Liver (tissue), 9 donors: ENCODE data around the gene ZNF653. TPM values are rescaled to one million over a fixed set of nuclear protein-coding genes. Genes with fewer than 3 reads are reported as not detected.

Experiments used
- DNase-seq: peaks from one replicate; pipeline ENCODE4 v3.0.0-alpha.2; 2017; ENCODE audit warnings: low spot score
- H3K27ac ChIP-seq, 2 donors: one replicate each; pipeline ENCODE4 v1.7.0; 2013; ENCODE audit warnings: inconsistent platforms in 2 of 2, low read length in 2 of 2, control low read depth in 1 of 2, low read depth in 1 of 2, mild to moderate bottlenecking in 1 of 2
- H3K27me3 ChIP-seq, 4 donors: one replicate each; pipeline versions ENCODE4 v1.6.1 to v1.7.0; 2013; ENCODE audit warnings: low read length in 3 of 4, inconsistent platforms in 1 of 4, mild to moderate bottlenecking in 1 of 4, moderate library complexity in 1 of 4; ENCODE audit not compliant: control insufficient read depth in 4 of 4, insufficient read depth in 4 of 4
- H3K36me3 ChIP-seq, 4 donors: one replicate each; pipeline versions ENCODE4 v1.6.1 to v1.7.0; 2013; ENCODE audit warnings: low read length in 3 of 4, mild to moderate bottlenecking in 3 of 4, low read depth in 1 of 4, moderate library complexity in 1 of 4; ENCODE audit not compliant: control insufficient read depth in 4 of 4, insufficient read depth in 3 of 4
- H3K4me1 ChIP-seq, 4 donors: one replicate each; pipeline versions ENCODE4 v1.6.1 to v1.7.0; 2013; ENCODE audit warnings: low read length in 3 of 4, mild to moderate bottlenecking in 3 of 4, moderate library complexity in 1 of 4; ENCODE audit not compliant: control insufficient read depth in 4 of 4, insufficient read depth in 4 of 4
- H3K4me3 ChIP-seq, 3 donors: one replicate each; pipeline versions ENCODE4 v1.6.1 to v1.7.0; 2013; ENCODE audit warnings: low read length in 3 of 3, control low read depth in 1 of 3, low read depth in 1 of 3, mild to moderate bottlenecking in 1 of 3
- H3K9ac ChIP-seq, 2 donors: one replicate each; pipeline ENCODE4 v1.7.0; 2013; ENCODE audit warnings: low read length in 2 of 2, mild to moderate bottlenecking in 2 of 2, moderate library complexity in 2 of 2, control low read depth in 1 of 2, low read depth in 1 of 2
- H3K9me3 ChIP-seq, 4 donors: one replicate each; pipeline versions ENCODE4 v1.6.1 to v1.7.0; 2013; ENCODE audit warnings: low read length in 3 of 4; ENCODE audit not compliant: control insufficient read depth in 4 of 4
- EGR1 ChIP-seq, 2 donors: IDR thresholded peaks; 2 replicates each; pipeline ENCODE4 v1.6.1; 2016 to 2018; ENCODE audit warnings: antibody characterized with exemption in 2 of 2, low read depth in 2 of 2
- FOXA1 ChIP-seq: IDR thresholded peaks from 2 replicates; pipeline ENCODE4 v1.6.1; 2016; ENCODE audit warnings: antibody characterized with exemption
- GABPA ChIP-seq, 2 donors: IDR thresholded peaks in 1 of 2; conservative IDR thresholded peaks in 1 of 2; 2 replicates each; pipeline ENCODE4 v1.6.1; 2016; ENCODE audit warnings: antibody characterized with exemption in 2 of 2, mild to moderate bottlenecking in 1 of 2, moderate library complexity in 1 of 2
- HNF4G ChIP-seq: IDR thresholded peaks from 2 replicates; pipeline ENCODE4 v1.6.1; 2016; ENCODE audit warnings: antibody characterized with exemption
- NR2F2 ChIP-seq: IDR thresholded peaks from 2 replicates; pipeline ENCODE4 v1.6.1; 2016; ENCODE audit warnings: antibody characterized with exemption
- RAD21 ChIP-seq, 2 donors: IDR thresholded peaks; 2 replicates each; pipeline ENCODE4 v1.6.1; 2016; ENCODE audit warnings: antibody characterized with exemption in 2 of 2, mild to moderate bottlenecking in 2 of 2
- REST ChIP-seq: IDR thresholded peaks from 2 replicates; pipeline ENCODE4 v1.6.1; 2016; ENCODE audit warnings: antibody characterized with exemption, mild to moderate bottlenecking
- RXRA ChIP-seq, 2 donors: IDR thresholded peaks; 2 replicates each; pipeline ENCODE4 v1.6.1; 2017 to 2018; ENCODE audit warnings: antibody characterized with exemption in 2 of 2, mild to moderate bottlenecking in 1 of 2
- SP1 ChIP-seq: IDR thresholded peaks from 2 replicates; pipeline ENCODE4 v1.6.1; 2018; ENCODE audit warnings: antibody characterized with exemption, mild to moderate bottlenecking
- TAF1 ChIP-seq: conservative IDR thresholded peaks from 2 replicates; pipeline ENCODE4 v1.6.1; 2016; ENCODE audit warnings: antibody characterized with exemption, mild to moderate bottlenecking
- YY1 ChIP-seq: IDR thresholded peaks from 2 replicates; pipeline ENCODE4 v1.6.1; 2016; ENCODE audit warnings: antibody characterized with exemption, mild to moderate bottlenecking
- WGBS: extraction: QIAGEN DNeasy Blood & Tissue Kit; methylation state at CpG from one replicate; pipeline ENCODE4 v1.1.7; 2013; 5-methylcytosine and 5-hydroxymethylcytosine counted together
- polyA plus RNA-seq, 2 donors: library from polyadenylated mRNA; stranded (reverse) in 1 of 2; unstranded in 1 of 2; fragments of 200-250 nt in 1 of 2; fragments of >200 nt in 1 of 2; fragmentation: Nextera tagmentation in 1 of 2; extraction: Ambion mirVana in 1 of 2; gene quantifications; one replicate each; pipeline versions ENCODE4 v1.2.1 to v1.2.3, GENCODE V29; 2013 to 2015
- total RNA-seq, 2 donors: library from RNA; depleted of rRNA; stranded (reverse); fragments of >200 nt; gene quantifications; one replicate each; pipeline ENCODE4 v1.2.3, GENCODE V29; 2014
- TF ChIP-seq, protein P1 (sequence below): IDR thresholded peaks from 2 replicates; pipeline ENCODE4 v1.6.1; 2016; ENCODE audit warnings: antibody characterized with exemption
- TF ChIP-seq, protein P2 (sequence below): fragments of 150-350 bp; IDR thresholded peaks from 2 replicates; pipeline ENCODE4 v1.5.1; 2017; ENCODE audit warnings: improper control_type of control experiment, low read depth, low read length; ENCODE audit not compliant: missing input control
- TF ChIP-seq, protein P3 (sequence below): IDR thresholded peaks from 2 replicates; pipeline ENCODE4 v1.6.1; 2016; ENCODE audit warnings: antibody characterized with exemption
- TF ChIP-seq, protein P4 (sequence below): IDR thresholded peaks from 2 replicates; pipeline ENCODE4 v1.6.1; 2016; ENCODE audit warnings: antibody characterized with exemption
- donor health status: healthy.
- donor health status: healthy.
- donor health status: healthy.
- donor health status: healthy.
- donor health status: healthy.

Gene ZNF653
- total and polyA plus RNA-seq, 4 donors, result 1.3 to 4.6 (median 3.1) TPM

GRCh38 chr19:11451327-11451870 lies 54.2 kb downstream of the ZNF653 start:
- H3K4me3 ChIP-seq, result no peak overlapping the region
- 53% methylated on average over 13 of the region's 13 CpGs for WGBS
- H3K9ac ChIP-seq, result no peak overlapping the region
- H3K4me1 ChIP-seq, result no peaks in the 10 kb centered on the region
- no peak overlapping the region for H3K27ac ChIP-seq
- no peaks in the 10 kb centered on the region for H3K27me3 ChIP-seq
- H3K36me3 ChIP-seq, result peaks cover 7 to 24% (median 17%) of the 10 kb centered on the region in 4 donors
- TF ChIP-seq, protein P1, sequence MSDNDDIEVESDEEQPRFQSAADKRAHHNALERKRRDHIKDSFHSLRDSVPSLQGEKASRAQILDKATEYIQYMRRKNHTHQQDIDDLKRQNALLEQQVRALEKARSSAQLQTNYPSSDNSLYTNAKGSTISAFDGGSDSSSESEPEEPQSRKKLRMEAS, result no peak
- TF ChIP-seq, protein P2, sequence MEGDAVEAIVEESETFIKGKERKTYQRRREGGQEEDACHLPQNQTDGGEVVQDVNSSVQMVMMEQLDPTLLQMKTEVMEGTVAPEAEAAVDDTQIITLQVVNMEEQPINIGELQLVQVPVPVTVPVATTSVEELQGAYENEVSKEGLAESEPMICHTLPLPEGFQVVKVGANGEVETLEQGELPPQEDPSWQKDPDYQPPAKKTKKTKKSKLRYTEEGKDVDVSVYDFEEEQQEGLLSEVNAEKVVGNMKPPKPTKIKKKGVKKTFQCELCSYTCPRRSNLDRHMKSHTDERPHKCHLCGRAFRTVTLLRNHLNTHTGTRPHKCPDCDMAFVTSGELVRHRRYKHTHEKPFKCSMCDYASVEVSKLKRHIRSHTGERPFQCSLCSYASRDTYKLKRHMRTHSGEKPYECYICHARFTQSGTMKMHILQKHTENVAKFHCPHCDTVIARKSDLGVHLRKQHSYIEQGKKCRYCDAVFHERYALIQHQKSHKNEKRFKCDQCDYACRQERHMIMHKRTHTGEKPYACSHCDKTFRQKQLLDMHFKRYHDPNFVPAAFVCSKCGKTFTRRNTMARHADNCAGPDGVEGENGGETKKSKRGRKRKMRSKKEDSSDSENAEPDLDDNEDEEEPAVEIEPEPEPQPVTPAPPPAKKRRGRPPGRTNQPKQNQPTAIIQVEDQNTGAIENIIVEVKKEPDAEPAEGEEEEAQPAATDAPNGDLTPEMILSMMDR, result no peak
- TF ChIP-seq HNF4G, result no peak
- no peak for TF ChIP-seq NR2F2
- TF ChIP-seq, protein P3, sequence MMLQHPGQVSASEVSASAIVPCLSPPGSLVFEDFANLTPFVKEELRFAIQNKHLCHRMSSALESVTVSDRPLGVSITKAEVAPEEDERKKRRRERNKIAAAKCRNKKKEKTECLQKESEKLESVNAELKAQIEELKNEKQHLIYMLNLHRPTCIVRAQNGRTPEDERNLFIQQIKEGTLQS, result no peak
- TF ChIP-seq RXRA (IDR thresholded peaks at IDR 0.05), result no peak
- no peak for TF ChIP-seq GABPA (IDR thresholded peaks at IDR 0.05 in 1 of 2, conservative IDR thresholded peaks at IDR 0.05 in 1 of 2)
- TF ChIP-seq TAF1, result no peak
- no peak for TF ChIP-seq REST
- no peaks in the 10 kb centered on the region for H3K9me3 ChIP-seq
- no peak for DNase-seq

DNA sequence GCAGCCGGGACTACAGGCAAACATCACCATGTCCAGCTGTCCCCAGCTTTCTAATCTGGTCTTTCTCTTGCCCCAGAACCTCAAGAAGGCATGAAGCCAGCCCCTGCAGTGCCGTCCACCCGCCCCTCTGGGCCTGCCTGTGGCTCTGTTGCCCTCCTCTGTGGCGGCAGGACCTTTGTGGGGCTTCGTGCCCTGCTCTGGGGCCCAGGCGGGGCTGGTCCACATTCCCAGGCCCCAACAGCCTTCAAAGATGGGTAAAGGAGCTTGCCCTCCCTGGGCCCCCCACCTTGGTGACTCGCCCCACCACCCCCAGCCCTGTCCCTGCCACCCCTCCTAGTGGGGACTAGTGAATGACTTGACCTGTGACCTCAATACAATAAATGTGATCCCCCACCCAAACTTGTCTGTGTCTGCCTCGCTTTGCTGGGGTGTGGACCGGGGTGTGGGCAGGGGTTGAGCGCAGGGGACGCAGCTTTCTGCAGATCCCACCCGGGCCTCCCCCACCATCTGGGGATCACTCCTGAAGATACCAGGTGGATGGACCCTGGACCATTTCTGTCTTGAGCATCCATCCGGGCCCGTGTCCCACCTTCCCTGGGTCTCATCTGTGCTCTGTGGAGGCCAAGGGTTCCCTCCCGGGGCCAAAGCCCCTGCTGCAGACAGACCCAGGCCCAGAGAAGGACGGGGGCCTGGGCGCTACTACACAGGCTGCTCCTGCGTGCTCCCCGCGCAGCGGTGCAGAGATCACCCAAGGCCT lies 54.9 kb downstream of the ZNF653 start:
- Histone ChIP-seq H3K4me1 (no peaks in the 10 kb centered on the region), H3K36me3 (peaks cover 7 to 28% (median 18%) of the 10 kb centered on the region in 4 donors), H3K9ac (no peak overlapping the region), H3K9me3 (no peaks in the 10 kb centered on the region), H3K4me3 (no peak overlapping the region), H3K27ac (no peak overlapping the region), H3K27me3 (no peaks in the 10 kb centered on the region)
- no peak for DNase-seq
- 91% methylated on average over 21 of the region's 21 CpGs for WGBS
- no peak for TF ChIP-seq FOXA1
- TF ChIP-seq NR2F2, result no peak
- TF ChIP-seq REST, result no peak
- no peak for TF ChIP-seq EGR1 (IDR thresholded peaks at IDR 0.05; ENCODE audit: low read depth in 2 of 2)
- TF ChIP-seq, protein P2, result no peak
- TF ChIP-seq YY1, result no peak
- TF ChIP-seq, protein P4, sequence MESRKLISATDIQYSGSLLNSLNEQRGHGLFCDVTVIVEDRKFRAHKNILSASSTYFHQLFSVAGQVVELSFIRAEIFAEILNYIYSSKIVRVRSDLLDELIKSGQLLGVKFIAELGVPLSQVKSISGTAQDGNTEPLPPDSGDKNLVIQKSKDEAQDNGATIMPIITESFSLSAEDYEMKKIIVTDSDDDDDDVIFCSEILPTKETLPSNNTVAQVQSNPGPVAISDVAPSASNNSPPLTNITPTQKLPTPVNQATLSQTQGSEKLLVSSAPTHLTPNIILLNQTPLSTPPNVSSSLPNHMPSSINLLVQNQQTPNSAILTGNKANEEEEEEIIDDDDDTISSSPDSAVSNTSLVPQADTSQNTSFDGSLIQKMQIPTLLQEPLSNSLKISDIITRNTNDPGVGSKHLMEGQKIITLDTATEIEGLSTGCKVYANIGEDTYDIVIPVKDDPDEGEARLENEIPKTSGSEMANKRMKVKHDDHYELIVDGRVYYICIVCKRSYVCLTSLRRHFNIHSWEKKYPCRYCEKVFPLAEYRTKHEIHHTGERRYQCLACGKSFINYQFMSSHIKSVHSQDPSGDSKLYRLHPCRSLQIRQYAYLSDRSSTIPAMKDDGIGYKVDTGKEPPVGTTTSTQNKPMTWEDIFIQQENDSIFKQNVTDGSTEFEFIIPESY, result no peak
- TF ChIP-seq, protein P1, result no peak
- TF ChIP-seq SP1, result no peak
- TF ChIP-seq HNF4G, result no peak
- no peak for TF ChIP-seq RAD21 (IDR thresholded peaks at IDR 0.05)
